Measurements from ENCODE around the gene TSPAN7.
A peak's percentile ranks its signal among the peaks of the same experiment; 100 is the strongest.

TSPAN7 gene

DNA sequence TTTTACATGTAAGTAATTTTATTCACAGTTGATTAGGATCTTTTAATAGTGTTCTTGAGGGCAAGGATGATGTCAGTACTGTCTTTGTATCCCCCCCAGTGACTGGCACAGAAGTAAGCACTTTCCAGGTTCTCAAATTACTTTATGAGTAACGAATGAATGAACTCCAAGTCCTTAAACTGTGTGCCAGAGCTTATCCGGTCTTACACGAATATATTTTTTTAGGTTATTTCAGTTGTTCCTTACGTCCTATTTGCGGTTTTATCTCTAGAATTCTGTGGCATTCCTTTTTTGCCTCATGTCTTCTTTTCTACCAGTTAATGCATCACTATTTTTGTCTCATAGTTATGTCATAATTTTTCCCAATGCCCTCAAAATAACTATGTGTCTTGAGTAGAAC, 133.1 kb downstream of the TSPAN7 start:
- no peak for DNase-seq (ENCODE audit: low read depth)

DNA sequence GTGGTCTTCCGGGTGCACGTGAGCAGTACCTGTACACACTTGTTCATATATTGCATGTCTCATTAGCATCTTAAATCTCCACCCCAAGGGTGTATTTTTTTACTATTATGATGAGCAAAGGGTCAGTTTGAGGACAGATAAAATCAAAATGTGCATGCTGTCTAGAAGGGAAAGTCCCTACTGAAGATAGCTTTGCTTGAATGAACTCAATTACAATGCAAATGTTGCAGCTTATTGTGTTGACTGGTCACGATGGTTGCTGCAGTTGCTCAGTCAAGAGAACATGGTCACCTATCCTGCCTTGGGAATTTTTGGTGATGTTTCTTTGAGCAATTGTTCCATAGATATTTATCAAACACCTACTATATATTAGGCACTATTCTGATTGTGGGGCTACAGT, 136.1 kb downstream of the TSPAN7 start:
- no peak for DNase-seq (ENCODE audit: low read depth)

DNA sequence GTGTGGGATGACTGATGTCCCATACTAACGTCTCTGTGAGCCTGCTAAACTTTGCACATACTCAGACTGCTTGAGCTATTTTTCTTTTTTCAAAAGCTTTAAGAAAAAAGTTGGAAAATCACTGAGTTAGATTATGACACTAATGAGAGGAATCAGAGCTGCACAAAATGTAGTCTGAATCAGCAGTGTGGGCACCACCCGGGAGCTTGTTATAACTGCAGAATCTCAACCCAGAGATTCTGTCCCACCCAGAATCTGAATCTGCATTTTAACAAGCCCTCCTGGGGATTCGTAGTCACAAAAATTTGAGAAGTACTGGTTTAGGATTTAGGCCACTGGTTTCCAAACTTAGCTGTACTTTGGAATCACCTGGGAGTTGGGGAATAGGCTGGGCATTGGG, 137.8 kb downstream of the TSPAN7 start:
- no peak for DNase-seq (ENCODE audit: low read depth)

DNA sequence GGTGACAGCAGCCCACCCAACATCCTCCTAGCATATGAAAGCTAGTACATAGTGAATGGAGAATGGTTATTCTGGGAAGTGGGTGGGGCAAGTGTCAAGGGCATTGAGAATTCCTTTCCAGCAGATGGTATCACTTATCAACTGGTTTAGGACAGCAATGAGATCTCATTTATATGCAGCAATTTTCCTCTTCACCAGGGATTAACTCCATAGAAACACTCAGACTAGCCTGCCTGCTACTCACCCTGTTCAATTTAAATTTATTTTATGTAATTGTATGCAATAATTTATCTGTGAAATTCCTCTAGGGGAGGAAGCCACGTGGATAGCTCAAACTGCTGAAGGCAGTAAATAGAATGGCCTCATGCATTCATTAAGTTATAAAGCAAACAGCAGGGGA, 138.4 kb downstream of the TSPAN7 start:
- no peak for DNase-seq (ENCODE audit: low read depth)

DNA sequence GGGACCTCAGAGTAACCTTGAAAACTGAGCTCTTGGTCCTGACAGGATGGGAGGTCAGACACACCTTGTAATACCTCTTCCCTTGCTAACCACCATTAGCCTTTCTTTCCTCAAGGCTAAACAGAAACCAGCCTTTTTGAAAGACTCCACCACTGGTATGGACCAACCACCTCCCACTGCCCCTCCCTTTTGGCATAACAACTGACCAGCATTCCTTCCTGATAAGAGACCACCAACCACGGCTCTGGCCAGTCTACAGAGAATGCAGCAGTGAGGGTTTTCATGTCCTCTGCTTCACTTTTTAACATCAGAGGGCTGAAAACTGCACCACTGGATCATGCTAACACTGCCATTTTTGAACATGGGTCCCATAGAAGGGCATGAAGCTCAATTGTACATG, 139.7 kb downstream of the TSPAN7 start:
- DNase-seq (ENCODE audit: low read depth): no peak

DNA sequence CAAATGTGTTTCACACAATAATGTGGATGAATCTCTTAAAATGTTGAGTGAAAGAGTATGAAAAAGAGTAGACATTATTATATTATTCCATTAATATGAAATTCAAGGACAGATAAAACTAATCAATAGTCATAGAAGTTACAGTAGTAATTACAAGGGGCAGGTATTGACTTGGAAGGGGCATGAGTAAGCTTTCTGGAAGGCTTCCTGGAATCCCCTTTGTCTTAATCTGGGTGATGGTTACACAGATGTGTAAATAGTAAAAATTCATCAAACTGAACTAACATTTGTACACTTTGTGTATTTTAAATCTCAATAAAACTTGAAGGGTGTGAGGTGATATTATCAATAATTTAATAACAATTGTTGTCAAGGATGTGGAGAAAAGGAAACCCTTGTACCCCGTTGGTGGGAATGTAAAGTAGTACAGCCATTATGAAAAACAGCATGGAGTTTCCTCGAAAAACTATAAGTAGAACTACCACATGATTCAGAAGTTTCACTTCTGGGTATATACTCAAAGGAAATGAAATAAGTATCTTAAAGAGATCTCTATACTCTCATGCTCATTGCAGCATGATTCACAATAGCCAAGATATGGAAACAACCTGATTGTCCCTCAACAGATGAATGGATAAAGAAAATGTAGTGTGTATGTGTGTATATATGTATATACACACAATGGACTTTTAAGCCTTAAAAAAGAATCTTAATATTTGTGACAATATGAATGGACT, 143.0 kb downstream of the TSPAN7 start:
- no peak for DNase-seq (ENCODE audit: low read depth)

DNA sequence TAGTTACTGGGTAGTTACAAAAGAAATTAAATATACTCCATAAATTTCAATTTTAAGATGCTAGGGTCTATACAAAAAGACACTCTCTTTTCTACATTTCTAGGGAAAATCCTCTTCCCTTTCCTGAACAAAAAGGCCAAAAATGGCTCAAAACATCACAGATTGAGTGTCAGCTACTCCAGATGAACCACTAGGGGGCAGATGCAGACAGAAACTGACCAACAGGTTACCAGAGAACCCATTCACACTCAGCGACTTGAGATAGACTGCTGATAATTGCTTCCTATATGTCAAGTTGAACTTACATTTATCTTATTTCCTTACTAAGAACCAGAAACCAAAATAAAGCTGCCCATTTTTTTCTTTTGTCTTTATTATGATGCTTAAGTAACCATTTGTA, 156.5 kb downstream of the TSPAN7 start:
- DNase-seq (ENCODE audit: low read depth): no peak

DNA sequence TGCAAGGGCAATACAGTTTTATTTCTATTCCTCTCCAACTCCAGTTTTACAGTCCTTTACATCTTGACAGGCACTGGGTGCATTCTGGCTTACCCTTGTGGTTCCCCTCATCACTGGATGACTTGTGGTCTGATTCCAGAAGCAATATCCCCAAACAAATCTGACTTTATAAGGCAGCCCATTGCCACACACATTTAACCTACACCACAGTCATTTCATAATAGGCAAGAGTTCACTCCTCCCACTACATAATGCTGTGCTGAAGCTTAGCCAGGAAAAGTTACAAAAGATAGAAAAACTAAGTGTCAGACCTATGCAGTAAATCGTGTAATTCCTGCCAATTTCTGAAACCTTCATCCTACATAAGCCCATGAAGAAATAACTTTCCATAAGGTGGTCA, 157.0 kb downstream of the TSPAN7 start:
- no peak for DNase-seq (ENCODE audit: low read depth)

DNA sequence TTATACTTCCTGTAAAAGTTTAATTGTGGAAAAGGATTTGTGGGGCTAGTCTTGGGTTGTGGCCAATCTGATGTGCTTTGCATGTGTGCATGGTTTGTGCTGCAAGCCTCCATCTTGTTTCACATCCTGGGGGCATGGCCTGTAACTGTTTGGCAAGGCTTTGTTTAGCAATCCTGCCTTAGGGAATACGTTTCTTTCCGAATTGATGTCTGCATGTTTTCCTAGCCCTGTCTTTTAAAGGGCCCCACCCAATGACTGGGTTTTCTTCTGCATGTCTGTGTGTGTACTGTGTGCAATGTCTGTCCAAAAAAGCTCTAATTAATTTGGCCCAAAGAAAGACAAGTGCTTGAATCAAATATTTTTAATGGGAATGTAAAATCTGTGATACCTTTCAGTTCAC, 165.3 kb downstream of the TSPAN7 start:
- peak; percentile 10 for DNase-seq (ENCODE audit: low read depth)

DNA sequence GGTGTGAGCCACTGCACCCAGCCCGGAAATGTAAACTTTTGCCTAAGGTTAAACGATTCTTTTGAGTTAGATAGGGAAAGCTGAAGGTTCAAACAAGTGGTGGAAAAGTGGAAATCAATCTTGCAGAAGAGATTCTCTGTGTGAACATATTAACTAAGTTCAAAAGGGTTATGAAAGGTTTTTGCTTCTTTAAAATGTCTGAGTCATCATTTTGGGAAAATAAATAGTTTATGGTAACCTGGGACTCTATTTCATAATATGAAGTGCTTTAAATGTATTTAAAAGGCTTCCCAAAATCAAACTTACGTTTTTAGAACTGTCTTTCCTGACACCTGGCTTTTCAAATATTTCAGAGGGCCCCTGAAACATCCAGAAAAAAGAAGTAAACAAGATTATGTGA, 166.3 kb downstream of the TSPAN7 start:
- no peak for DNase-seq (ENCODE audit: low read depth)

DNA sequence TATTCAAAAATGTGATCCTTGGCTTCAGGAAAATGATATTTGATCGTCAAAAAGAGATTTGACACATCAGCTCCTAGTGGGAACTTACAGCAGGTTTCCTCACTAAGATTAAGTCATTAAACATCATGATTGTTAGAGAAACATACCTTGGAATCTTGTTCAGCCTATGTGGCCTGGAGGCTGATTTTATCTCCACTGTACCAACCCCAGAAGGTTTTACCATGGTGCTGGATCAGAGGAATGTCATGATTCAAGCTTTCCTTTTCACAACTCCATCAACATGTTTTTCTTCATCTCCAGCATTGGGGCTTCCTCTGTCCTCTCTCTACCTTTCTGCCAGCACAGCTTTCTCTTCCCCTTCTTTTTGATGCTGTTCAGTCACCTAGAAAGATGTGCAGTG, 171.5 kb downstream of the TSPAN7 start:
- DNase-seq (ENCODE audit: low read depth): no peak
